ENCODE results near the gene CHD1. TPM values are rescaled to one million over a fixed set of nuclear protein-coding genes. Genes with fewer than 3 reads are reported as not detected.

The CHD1 gene
- total RNA-seq, 1 experiment from 2014 or later: 43.3 TPM

GRCh38 chr5:98936948-98937715, 8.3 kb upstream of the CHD1 start:
- no peak for DNase-seq (ENCODE audit: low read depth)

GRCh38 chr5:98935206-98935605, 6.4 kb upstream of the CHD1 start:
- DNase-seq (ENCODE audit: low read depth): peak; percentile 45

GRCh38 chr5:98934546-98934945, 5.7 kb upstream of the CHD1 start:
- DNase-seq (ENCODE audit: low read depth): peak; percentile 26

- no peak for DNase-seq (ENCODE audit: low read depth)
Measured at GRCh38 chr5:98933445-98934072, 4.8 kb upstream of the CHD1 start.

GRCh38 chr5:98930972-98931762, 2.4 kb upstream of the CHD1 start:
- DNase-seq (ENCODE audit: low read depth): no peak

GRCh38 chr5:98929710-98930298, 997 bp upstream of the CHD1 start:
- DNase-seq (ENCODE audit: low read depth): no peak

GRCh38 chr5:98927989-98928872, 576 bp downstream of the CHD1 start:
- DNase-seq (ENCODE audit: low read depth): peak; percentile 55

- peak; percentile 47 for DNase-seq (ENCODE audit: low read depth)
Measured at GRCh38 chr5:98927242-98927988, 1.4 kb downstream of the CHD1 start.

GRCh38 chr5:98923966-98924365, 4.8 kb downstream of the CHD1 start:
- no peak for DNase-seq (ENCODE audit: low read depth)

- DNase-seq (ENCODE audit: low read depth): no peak
Measured at GRCh38 chr5:98921947-98922505, 6.8 kb downstream of the CHD1 start.

- no peak for DNase-seq (ENCODE audit: low read depth)
Measured at GRCh38 chr5:98917433-98917832, 11.4 kb downstream of the CHD1 start.

- no peak for DNase-seq (ENCODE audit: low read depth)
Measured at GRCh38 chr5:98916540-98916939, 12.3 kb downstream of the CHD1 start.

- no peak for DNase-seq (ENCODE audit: low read depth)
Measured at GRCh38 chr5:98913911-98914310, 14.9 kb downstream of the CHD1 start.

- DNase-seq (ENCODE audit: low read depth): no peak
Measured at GRCh38 chr5:98911280-98912040, 17.3 kb downstream of the CHD1 start.

GRCh38 chr5:98909363-98909762, 19.4 kb downstream of the CHD1 start:
- DNase-seq (ENCODE audit: low read depth): no peak

GRCh38 chr5:98907951-98908350, 20.9 kb downstream of the CHD1 start:
- no peak for DNase-seq (ENCODE audit: low read depth)

GRCh38 chr5:98906756-98907355, 22.0 kb downstream of the CHD1 start:
- no peak for DNase-seq (ENCODE audit: low read depth)

GRCh38 chr5:98905857-98906688, 22.7 kb downstream of the CHD1 start:
- peak; percentile 52 for DNase-seq (ENCODE audit: low read depth)
